ENCODE measurements around the gene TMCC3.
A peak's percentile ranks its signal among the peaks of the same experiment; 100 is the strongest.

Gene TMCC3

DNA sequence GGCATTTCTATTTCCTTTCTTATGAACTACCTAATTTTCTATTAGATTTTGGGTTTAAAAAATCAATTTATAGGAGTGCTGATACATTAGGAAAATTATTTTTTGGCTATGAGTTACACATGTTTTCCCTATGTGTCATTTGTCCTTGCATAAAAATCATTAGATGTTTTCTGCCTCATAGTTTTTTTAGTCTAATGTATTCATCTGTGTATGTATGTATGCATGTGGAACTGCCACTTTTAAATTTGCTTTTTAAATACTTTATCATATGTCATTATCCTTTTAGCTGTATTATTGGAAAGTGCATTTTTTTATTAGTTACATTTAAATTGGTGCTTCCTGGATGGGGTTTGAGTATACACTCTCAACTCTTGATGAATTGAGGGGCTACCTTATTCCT lies 112.0 kb downstream of the TMCC3 start:
- no peak for DNase-seq (ENCODE audit: low read depth)
- H3K4me3 ChIP-seq (ENCODE audit: low read length), result no peak overlapping the region
- TF ChIP-seq, protein P1, sequence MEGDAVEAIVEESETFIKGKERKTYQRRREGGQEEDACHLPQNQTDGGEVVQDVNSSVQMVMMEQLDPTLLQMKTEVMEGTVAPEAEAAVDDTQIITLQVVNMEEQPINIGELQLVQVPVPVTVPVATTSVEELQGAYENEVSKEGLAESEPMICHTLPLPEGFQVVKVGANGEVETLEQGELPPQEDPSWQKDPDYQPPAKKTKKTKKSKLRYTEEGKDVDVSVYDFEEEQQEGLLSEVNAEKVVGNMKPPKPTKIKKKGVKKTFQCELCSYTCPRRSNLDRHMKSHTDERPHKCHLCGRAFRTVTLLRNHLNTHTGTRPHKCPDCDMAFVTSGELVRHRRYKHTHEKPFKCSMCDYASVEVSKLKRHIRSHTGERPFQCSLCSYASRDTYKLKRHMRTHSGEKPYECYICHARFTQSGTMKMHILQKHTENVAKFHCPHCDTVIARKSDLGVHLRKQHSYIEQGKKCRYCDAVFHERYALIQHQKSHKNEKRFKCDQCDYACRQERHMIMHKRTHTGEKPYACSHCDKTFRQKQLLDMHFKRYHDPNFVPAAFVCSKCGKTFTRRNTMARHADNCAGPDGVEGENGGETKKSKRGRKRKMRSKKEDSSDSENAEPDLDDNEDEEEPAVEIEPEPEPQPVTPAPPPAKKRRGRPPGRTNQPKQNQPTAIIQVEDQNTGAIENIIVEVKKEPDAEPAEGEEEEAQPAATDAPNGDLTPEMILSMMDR (IDR thresholded peaks at IDR 0.05; ENCODE audit: insufficient read depth, low read depth, low read length, missing control alignments), result no peak

GRCh38 chr12:94536040-94536965 lies 114.1 kb downstream of the TMCC3 start:
- DNase-seq (ENCODE audit: low read depth), result no peak
- TF ChIP-seq, protein P1 (IDR thresholded peaks at IDR 0.05; ENCODE audit: insufficient read depth, low read depth, low read length, missing control alignments), result no peak

GRCh38 chr12:94535510-94535921 lies 114.8 kb downstream of the TMCC3 start:
- no peak for DNase-seq (ENCODE audit: low read depth)
- TF ChIP-seq, protein P1 (IDR thresholded peaks at IDR 0.05; ENCODE audit: insufficient read depth, low read depth, low read length, missing control alignments), result no peak
- no peak overlapping the region for H3K4me3 ChIP-seq (ENCODE audit: low read length)

More at GRCh38 chr12:94536040-94536965, 114.1 kb downstream of the TMCC3 start:
- no peak overlapping the region for H3K4me3 ChIP-seq (ENCODE audit: low read length)

- no peak overlapping the region for H3K4me3 ChIP-seq (ENCODE audit: low read length)
- TF ChIP-seq, protein P1 (IDR thresholded peaks at IDR 0.05; ENCODE audit: insufficient read depth, low read depth, low read length, missing control alignments), result no peak
Measured at GRCh38 chr12:94534774-94535509, 115.4 kb downstream of the TMCC3 start.

DNA sequence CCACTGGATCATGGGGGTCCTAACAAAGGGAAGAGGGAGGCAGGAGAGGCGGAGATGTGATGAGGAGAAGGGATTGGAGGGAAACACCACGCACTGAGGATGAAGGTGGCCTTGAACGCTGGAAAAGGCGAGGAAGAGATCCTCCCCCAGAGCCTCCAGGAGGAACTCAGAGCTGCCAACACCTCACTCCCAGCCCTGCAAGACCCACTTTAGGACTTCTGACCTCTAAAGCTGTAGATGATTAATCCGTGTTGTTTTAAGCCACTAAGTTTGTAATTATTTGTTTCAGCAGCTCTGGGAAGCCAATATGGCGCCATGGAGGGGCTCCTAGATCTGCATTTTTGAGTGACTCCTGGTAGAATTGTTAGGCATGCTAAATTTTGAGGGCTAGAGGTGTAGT lies 116.1 kb downstream of the TMCC3 start:
- no peak for DNase-seq (ENCODE audit: low read depth)
- no peak overlapping the region for H3K4me3 ChIP-seq (ENCODE audit: low read length)
- TF ChIP-seq, protein P1 (IDR thresholded peaks at IDR 0.05; ENCODE audit: insufficient read depth, low read depth, low read length, missing control alignments), result no peak

More at GRCh38 chr12:94534774-94535509, 115.4 kb downstream of the TMCC3 start:
- DNase-seq (ENCODE audit: low read depth), result no peak

- H3K4me3 ChIP-seq (ENCODE audit: low read length), result no peak overlapping the region
- TF ChIP-seq, protein P1 (IDR thresholded peaks at IDR 0.05; ENCODE audit: insufficient read depth, low read depth, low read length, missing control alignments), result peak; percentile 81
- peak; percentile 67 for DNase-seq (ENCODE audit: low read depth)
Measured at GRCh38 chr12:94532490-94533422, 117.6 kb downstream of the TMCC3 start.

Data from epithelial cell of esophagus (primary cell).